ENCODE data around the gene JUND. TPM values are rescaled to one million over a fixed set of nuclear protein-coding genes. Genes with fewer than 3 reads are reported as not detected.

The JUND gene
- total RNA-seq, 4 donors from 2014 or later = 152 to 386 (median 290) TPM

DNA sequence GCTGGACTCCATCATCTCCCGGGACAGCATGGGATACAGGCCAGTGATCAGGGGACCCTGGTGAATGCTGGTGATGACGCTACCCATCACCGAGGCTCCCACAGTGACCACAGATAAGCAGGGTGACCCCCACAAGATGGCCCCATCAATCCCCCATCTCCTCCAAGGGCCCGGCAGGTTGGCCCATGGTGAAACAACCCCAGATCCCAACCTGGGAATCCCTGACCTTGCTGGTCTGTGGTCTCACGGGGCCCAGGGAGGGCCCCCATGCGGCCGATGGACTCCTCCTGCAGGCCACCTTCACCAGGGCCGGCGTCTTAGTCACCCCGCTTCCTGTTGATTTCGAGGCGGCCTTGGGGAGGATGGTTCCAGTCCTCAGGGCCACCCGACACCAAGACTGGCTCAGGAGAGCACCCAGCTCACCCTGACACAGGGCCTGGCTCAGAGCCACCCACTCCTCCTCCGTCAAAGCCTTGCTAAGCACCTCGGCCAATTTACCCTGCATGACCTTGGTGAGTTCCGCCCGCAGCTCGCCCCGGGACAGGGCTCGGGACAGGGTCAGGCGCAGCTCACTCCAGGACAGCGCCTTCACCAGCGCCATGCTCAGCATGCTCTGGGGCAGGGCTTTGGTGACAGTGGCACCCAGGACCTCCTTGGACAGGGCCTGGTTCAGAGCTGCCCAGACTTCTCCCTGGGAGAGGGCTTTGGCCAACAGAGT lies 17.1 kb downstream of the JUND start:
- Histone ChIP-seq H3K4me1 (no peaks in the 10 kb centered on the region), H3K9me3 (no peaks in the 10 kb centered on the region), H3K36me3 (no peaks in the 10 kb centered on the region), H3K4me3 (no peak overlapping the region), H3K27me3 (no peaks in the 10 kb centered on the region), H3K27ac (no peak overlapping the region)
- DNase-seq = peak in 1 of 2 donors; percentile 21
- TF ChIP-seq POLR2A (IDR thresholded peaks at IDR 0.05) = no peak
- TF ChIP-seq, protein P1, sequence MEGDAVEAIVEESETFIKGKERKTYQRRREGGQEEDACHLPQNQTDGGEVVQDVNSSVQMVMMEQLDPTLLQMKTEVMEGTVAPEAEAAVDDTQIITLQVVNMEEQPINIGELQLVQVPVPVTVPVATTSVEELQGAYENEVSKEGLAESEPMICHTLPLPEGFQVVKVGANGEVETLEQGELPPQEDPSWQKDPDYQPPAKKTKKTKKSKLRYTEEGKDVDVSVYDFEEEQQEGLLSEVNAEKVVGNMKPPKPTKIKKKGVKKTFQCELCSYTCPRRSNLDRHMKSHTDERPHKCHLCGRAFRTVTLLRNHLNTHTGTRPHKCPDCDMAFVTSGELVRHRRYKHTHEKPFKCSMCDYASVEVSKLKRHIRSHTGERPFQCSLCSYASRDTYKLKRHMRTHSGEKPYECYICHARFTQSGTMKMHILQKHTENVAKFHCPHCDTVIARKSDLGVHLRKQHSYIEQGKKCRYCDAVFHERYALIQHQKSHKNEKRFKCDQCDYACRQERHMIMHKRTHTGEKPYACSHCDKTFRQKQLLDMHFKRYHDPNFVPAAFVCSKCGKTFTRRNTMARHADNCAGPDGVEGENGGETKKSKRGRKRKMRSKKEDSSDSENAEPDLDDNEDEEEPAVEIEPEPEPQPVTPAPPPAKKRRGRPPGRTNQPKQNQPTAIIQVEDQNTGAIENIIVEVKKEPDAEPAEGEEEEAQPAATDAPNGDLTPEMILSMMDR (IDR thresholded peaks at IDR 0.05) = no peak
- intact Hi-C loops (cut with DNase I; ENCODE audit: low total_unique reads) = no loop called here

DNA sequence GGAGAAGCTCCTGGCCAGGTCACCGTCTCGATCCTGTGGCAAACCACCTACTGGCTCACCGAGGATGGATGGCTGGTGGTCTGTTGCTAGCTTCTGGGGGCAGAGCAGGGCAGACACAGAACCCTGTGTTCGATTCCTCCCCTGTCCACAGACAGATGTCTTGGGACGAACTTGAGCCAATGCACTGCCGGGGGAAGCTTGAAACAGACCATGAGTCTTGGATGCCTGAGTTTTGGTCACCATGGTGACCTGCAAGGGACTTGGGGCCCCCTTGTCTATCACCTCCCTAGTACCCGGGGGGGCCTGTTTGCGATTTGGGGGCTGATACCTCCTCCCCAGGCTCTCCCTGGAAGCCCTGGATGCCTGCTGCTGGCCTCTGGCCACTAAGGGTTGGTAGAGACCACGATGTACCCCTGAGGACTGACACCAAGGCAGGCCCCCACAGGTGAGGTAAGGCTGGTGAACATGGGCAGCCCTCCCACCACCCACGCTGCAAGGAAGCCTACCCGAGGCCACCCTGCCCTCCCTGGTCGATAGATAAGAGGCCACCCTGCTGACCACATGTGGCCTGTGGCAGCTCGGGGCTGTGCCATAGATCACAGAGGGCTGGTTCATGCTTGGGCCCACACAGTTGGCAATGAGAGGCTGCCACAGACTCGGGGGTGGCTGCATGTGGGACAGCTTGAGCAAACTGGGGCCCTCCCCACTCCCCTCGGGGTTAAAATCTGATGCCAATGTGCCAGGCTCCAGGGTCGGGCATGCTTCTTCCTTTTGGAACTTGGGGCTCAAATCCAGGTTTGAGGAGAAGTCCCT lies 17.9 kb downstream of the JUND start:
- peak in 1 of 2 donors; percentile 19 for DNase-seq
- H3K36me3 ChIP-seq = no peaks in the 10 kb centered on the region
- TF ChIP-seq, protein P1 (IDR thresholded peaks at IDR 0.05) = no peak
- no peak for TF ChIP-seq POLR2A (IDR thresholded peaks at IDR 0.05)
- intact Hi-C loops (cut with DNase I; ENCODE audit: low total_unique reads) = no loop called here
- H3K4me3 ChIP-seq = no peak overlapping the region
- H3K27ac ChIP-seq = no peak overlapping the region
- H3K9me3 ChIP-seq = no peaks in the 10 kb centered on the region
- H3K4me1 ChIP-seq = no peaks in the 10 kb centered on the region
- H3K27me3 ChIP-seq = no peaks in the 10 kb centered on the region

- H3K36me3 ChIP-seq = no peaks in the 10 kb centered on the region
- no peaks in the 10 kb centered on the region for H3K9me3 ChIP-seq
These were observed 18.5 kb downstream of the JUND start for GRCh38 chr19:18262917-18263316.

GRCh38 chr19:18262144-18262543 lies 19.3 kb downstream of the JUND start:
- no peaks in the 10 kb centered on the region for H3K27me3 ChIP-seq
- no peaks in the 10 kb centered on the region for H3K4me1 ChIP-seq
- H3K27ac ChIP-seq = no peak overlapping the region
- DNase-seq = no peak
- H3K36me3 ChIP-seq = no peaks in the 10 kb centered on the region
- no peak overlapping the region for H3K4me3 ChIP-seq
- H3K9me3 ChIP-seq = no peaks in the 10 kb centered on the region
- intact Hi-C loops (cut with DNase I; ENCODE audit: low total_unique reads) = no loop called here
- TF ChIP-seq, protein P1 (IDR thresholded peaks at IDR 0.05) = no peak
- no peak for TF ChIP-seq POLR2A (IDR thresholded peaks at IDR 0.05)

More at GRCh38 chr19:18262917-18263316, 18.5 kb downstream of the JUND start:
- Histone ChIP-seq H3K27ac (no peak overlapping the region), H3K4me3 (no peak overlapping the region), H3K27me3 (no peaks in the 10 kb centered on the region), H3K4me1 (no peaks in the 10 kb centered on the region)
- intact Hi-C loops (cut with DNase I; ENCODE audit: low total_unique reads) = no loop called here
- no peak for TF ChIP-seq POLR2A (IDR thresholded peaks at IDR 0.05)
- TF ChIP-seq, protein P1 (IDR thresholded peaks at IDR 0.05) = no peak
- no peak for DNase-seq

DNA sequence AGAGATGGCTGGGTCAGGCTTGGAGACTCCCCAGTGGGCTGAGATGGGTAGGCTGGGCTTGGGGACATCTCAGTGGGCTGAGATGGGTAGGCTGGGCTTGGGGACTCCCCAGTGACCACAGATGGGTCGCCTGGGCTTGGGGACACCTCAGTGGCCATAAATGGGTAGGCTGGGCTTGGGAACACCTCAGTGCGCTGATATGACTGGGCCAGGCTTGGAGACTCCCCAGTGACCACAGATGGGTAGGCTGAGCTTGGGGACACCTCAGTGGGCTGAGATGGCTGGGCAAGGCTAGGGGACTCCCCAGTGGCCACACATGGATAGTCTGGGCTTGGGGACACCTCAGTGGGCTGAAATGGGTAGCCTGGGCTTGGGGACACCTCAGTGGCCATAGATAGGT lies 19.9 kb downstream of the JUND start:
- Histone ChIP-seq H3K36me3 (no peaks in the 10 kb centered on the region), H3K4me3 (no peak overlapping the region), H3K27me3 (no peaks in the 10 kb centered on the region), H3K27ac (no peak overlapping the region), H3K9me3 (no peaks in the 10 kb centered on the region), H3K4me1 (no peaks in the 10 kb centered on the region)
- TF ChIP-seq, protein P1 (IDR thresholded peaks at IDR 0.05) = no peak
- no peak for TF ChIP-seq POLR2A (IDR thresholded peaks at IDR 0.05)
- no peak for DNase-seq
- intact Hi-C loops (cut with DNase I; ENCODE audit: low total_unique reads) = no loop called here

Data from uterus (tissue), 4 donors.